ENCODE results near the gene MROH8.
A peak's percentile ranks its signal among the peaks of the same experiment; 100 is the strongest.
"Not testable (repeated sequence)": the region's sequence is repeated elsewhere in the genome, so short reads cannot be mapped to it uniquely, and the experiment has no call there.

Gene MROH8

GRCh38 chr20:37152284-37152683 lies 27.1 kb downstream of the MROH8 start:
- DNase-seq, result no peak

- DNase-seq, result no peak
Observed at GRCh38 chr20:37151529-37151928, 27.8 kb downstream of the MROH8 start.

- DNase-seq, result not testable (repeated sequence)
Observed at GRCh38 chr20:37150864-37151263, 28.5 kb downstream of the MROH8 start.

- no peak for DNase-seq
Observed at GRCh38 chr20:37147250-37147649, 32.1 kb downstream of the MROH8 start.

- DNase-seq, result no peak
Observed at GRCh38 chr20:37144856-37145404, 34.4 kb downstream of the MROH8 start.

- no peak for DNase-seq
Observed at GRCh38 chr20:37142708-37143107, 36.6 kb downstream of the MROH8 start.

GRCh38 chr20:37137547-37137946 lies 41.8 kb downstream of the MROH8 start:
- DNase-seq, result no peak

GRCh38 chr20:37133952-37134351 lies 45.4 kb downstream of the MROH8 start:
- no peak for DNase-seq

- DNase-seq, result no peak
Observed at GRCh38 chr20:37131486-37131885, 47.9 kb downstream of the MROH8 start.

GRCh38 chr20:37128803-37129202 lies 50.5 kb downstream of the MROH8 start:
- DNase-seq, result no peak

GRCh38 chr20:37126290-37126689 lies 53.1 kb downstream of the MROH8 start:
- not testable (repeated sequence) for DNase-seq

GRCh38 chr20:37123441-37123840 lies 55.9 kb downstream of the MROH8 start:
- DNase-seq, result no peak

GRCh38 chr20:37120497-37120896 lies 58.9 kb downstream of the MROH8 start:
- no peak for DNase-seq

GRCh38 chr20:37119356-37120036 lies 59.9 kb downstream of the MROH8 start:
- DNase-seq, result no peak

- no peak for DNase-seq
Observed at GRCh38 chr20:37114012-37114411, 65.3 kb downstream of the MROH8 start.

- no peak for DNase-seq
Observed at GRCh38 chr20:37111926-37112455, 67.4 kb downstream of the MROH8 start.

- no peak for DNase-seq
Observed at GRCh38 chr20:37108676-37109075, 70.7 kb downstream of the MROH8 start.

- DNase-seq, result no peak
Observed at GRCh38 chr20:37102571-37102970, 76.8 kb downstream of the MROH8 start.

GRCh38 chr20:37096415-37097041 lies 82.8 kb downstream of the MROH8 start:
- DNase-seq, result peak; percentile 48

GRCh38 chr20:37095599-37096414 lies 83.5 kb downstream of the MROH8 start, which contains the start of gene RBL1:
RBL1 (minus strand) TSS chr20:37095997; CDS start chr20:37095928, 69 bp downstream.
- DNase-seq, result peak; percentile 96

- peak; percentile 68 for DNase-seq
Observed at GRCh38 chr20:37095108-37095598, 84.2 kb downstream of the MROH8 start.

GRCh38 chr20:37090407-37090806 lies 88.9 kb downstream of the MROH8 start:
- DNase-seq, result no peak

GRCh38 chr20:37081717-37082289 lies 97.5 kb downstream of the MROH8 start:
- DNase-seq, result peak; percentile 7

Data from NCI-H146 (cell line).